KMS-11 (cell line): ENCODE results near the gene GTSF1L.

Source experiments
- H2AFZ ChIP-seq: fragments of 200-600 bp; sonication (generic); 2 replicates; pipeline ENCODE4 v1.6.1; 2016; ENCODE audit warnings: antibody characterized with exemption, mixed run types, low read depth
- H3K27ac ChIP-seq: fragments of 200-600 bp; sonication (generic); 2 replicates; pipeline ENCODE4 v1.6.1; 2016; ENCODE audit warnings: mild to moderate bottlenecking, mixed run types
- H3K27me3 ChIP-seq: fragments of 200-600 bp; sonication (generic); 2 replicates; pipeline ENCODE4 v1.6.1; 2017; ENCODE audit warnings: mild to moderate bottlenecking, low read depth, mixed run types, moderate library complexity; ENCODE audit not compliant: insufficient read depth
- H3K36me3 ChIP-seq: fragments of 200-600 bp; sonication (generic); 2 replicates; pipeline ENCODE4 v1.6.1; 2017; ENCODE audit warnings: mild to moderate bottlenecking, mixed run types; ENCODE audit not compliant: insufficient read depth
- H3K4me1 ChIP-seq: fragments of 200-600 bp; sonication (generic); 2 replicates; pipeline ENCODE4 v1.6.1; 2016; ENCODE audit warnings: mild to moderate bottlenecking, low read depth, mixed run types; ENCODE audit not compliant: poor library complexity, severe bottlenecking
- H3K4me2 ChIP-seq: fragments of 200-600 bp; sonication (generic); 2 replicates; pipeline ENCODE4 v1.7.0; 2016; ENCODE audit warnings: mild to moderate bottlenecking, mixed run types
- H3K4me3 ChIP-seq: fragments of 200-600 bp; sonication (generic); IDR thresholded peaks from 2 replicates; pipeline ENCODE4 v1.6.1; 2017; ENCODE audit warnings: low read depth, low read length, mixed read lengths; ENCODE audit not compliant: insufficient read depth
- H3K79me2 ChIP-seq: fragments of 200-600 bp; sonication (generic); 2 replicates; pipeline ENCODE4 v1.6.1; 2016; ENCODE audit warnings: low read depth, mixed run types; ENCODE audit not compliant: insufficient read depth
- H3K9ac ChIP-seq: fragments of 200-600 bp; sonication (generic); 2 replicates; pipeline ENCODE4 v1.6.1; 2016; ENCODE audit warnings: mild to moderate bottlenecking, mixed run types
- H4K20me1 ChIP-seq: fragments of 200-600 bp; sonication (generic); 2 replicates; pipeline ENCODE4 v1.6.1; 2016; ENCODE audit warnings: mild to moderate bottlenecking, mixed run types; ENCODE audit not compliant: insufficient read depth
- TF ChIP-seq, protein P1 (sequence below): fragments of 200-600 bp; sonication (generic); conservative IDR thresholded peaks from 2 replicates; pipeline ENCODE4 v1.6.1; 2017; ENCODE audit warnings: low read depth, mild to moderate bottlenecking, antibody characterized with exemption, low read length, moderate library complexity, mixed read lengths

The GTSF1L gene

DNA sequence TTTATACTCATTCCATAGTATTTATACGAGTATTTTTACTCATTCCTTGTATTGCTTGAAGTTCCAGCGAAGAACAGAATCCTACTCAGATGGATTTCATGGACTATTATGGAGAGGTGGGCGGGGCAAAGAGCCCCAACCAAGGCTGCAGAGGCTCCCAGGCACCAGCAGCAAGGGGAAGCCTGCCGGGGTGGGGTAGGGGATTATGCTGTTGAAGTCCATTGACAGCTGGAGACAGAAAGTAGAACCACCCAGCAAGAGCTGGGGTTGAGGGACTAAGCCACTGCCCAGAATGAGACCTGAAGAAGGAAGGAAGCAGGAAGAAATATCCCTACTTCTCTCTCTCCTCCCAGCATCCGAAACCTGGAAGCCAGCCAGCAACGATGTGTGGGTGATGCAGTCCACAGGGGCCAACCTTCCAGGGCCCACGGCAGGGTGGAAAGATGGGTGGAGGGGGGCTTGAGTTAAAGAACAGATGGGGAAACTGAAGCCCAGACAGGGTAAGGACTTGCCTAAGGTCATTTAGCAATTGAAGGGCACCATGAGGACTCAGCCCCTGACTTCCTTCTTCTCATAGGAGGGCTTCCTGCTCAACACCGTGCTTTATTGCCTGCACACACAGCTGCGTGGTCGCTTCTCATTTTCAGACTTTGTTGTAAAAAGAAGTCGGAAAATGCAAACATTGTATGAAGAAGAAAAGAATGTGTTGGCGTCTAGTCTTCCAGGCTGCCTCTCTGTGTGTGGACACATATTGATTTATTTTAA, 18.3 kb upstream of the GTSF1L start:
- H3K36me3 ChIP-seq, result no peaks in the 10 kb centered on the region
- H2AFZ ChIP-seq, result no peak overlapping the region
- no peaks in the 10 kb centered on the region for H4K20me1 ChIP-seq
- H3K27me3 ChIP-seq, result no peaks in the 10 kb centered on the region
- no peak overlapping the region for H3K4me2 ChIP-seq
- TF ChIP-seq, protein P1, sequence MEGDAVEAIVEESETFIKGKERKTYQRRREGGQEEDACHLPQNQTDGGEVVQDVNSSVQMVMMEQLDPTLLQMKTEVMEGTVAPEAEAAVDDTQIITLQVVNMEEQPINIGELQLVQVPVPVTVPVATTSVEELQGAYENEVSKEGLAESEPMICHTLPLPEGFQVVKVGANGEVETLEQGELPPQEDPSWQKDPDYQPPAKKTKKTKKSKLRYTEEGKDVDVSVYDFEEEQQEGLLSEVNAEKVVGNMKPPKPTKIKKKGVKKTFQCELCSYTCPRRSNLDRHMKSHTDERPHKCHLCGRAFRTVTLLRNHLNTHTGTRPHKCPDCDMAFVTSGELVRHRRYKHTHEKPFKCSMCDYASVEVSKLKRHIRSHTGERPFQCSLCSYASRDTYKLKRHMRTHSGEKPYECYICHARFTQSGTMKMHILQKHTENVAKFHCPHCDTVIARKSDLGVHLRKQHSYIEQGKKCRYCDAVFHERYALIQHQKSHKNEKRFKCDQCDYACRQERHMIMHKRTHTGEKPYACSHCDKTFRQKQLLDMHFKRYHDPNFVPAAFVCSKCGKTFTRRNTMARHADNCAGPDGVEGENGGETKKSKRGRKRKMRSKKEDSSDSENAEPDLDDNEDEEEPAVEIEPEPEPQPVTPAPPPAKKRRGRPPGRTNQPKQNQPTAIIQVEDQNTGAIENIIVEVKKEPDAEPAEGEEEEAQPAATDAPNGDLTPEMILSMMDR, result no peak
- H3K4me3 ChIP-seq, result no peak overlapping the region
- no peak overlapping the region for H3K9ac ChIP-seq
- peaks cover 21% of the 10 kb centered on the region for H3K4me1 ChIP-seq
- no peak overlapping the region for H3K27ac ChIP-seq
- H3K79me2 ChIP-seq, result no peaks in the 10 kb centered on the region

DNA sequence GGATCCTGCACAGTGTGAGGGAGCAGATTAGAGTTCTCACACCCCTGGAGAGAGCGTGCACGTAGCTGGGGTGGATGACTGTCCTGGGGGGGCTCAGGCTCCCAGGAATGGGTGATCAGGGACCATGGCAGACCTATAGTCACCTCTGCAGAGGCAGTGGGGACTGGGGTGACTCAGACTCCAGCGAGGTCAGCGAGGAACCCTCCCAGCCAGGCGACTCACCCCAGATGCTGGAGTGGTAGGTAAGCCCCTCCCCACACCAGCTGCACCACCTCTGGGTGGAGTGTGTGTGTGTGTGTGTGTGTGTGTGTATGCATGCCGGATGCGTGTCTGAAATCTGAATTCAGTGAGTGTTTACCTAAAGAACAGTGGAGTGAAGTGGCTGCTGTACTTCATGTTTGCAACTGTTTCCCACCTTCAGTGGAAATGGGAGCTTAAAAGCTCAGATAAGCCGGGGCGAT, 17.4 kb upstream of the GTSF1L start:
- Histone ChIP-seq H3K79me2 (no peaks in the 10 kb centered on the region), H3K9ac (no peak overlapping the region), H3K4me1 (peaks cover 11% of the 10 kb centered on the region), H3K4me2 (no peak overlapping the region), H3K27me3 (no peaks in the 10 kb centered on the region), H4K20me1 (no peaks in the 10 kb centered on the region), H3K36me3 (no peaks in the 10 kb centered on the region), H2AFZ (no peak overlapping the region), H3K27ac (no peak overlapping the region), H3K4me3 (no peak overlapping the region)
- TF ChIP-seq, protein P1, result no peak

DNA sequence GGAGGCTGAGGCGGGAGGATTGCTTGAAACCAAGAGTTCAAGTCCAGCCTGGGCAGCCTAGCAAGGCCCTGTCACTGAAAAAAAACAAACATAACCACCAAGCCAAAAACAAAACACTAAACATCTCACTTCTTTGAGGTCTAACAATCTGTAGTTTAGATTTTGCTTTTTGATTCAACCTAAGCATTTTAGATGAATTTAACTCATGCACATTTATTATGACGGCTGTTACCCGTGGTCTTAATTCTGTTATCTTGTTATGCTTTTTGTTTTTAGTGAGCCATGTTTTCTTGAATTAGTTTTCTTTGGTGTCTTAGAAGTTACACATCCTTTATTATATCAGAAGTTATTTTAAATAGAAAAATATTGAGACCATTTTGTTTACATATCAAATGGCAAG, 13.8 kb upstream of the GTSF1L start:
- no peaks in the 10 kb centered on the region for H3K27me3 ChIP-seq
- no peak overlapping the region for H3K4me3 ChIP-seq
- no peak overlapping the region for H3K4me2 ChIP-seq
- H3K27ac ChIP-seq, result no peak overlapping the region
- no peaks in the 10 kb centered on the region for H4K20me1 ChIP-seq
- peaks cover 8% of the 10 kb centered on the region for H3K4me1 ChIP-seq
- TF ChIP-seq, protein P1, result no peak
- H3K9ac ChIP-seq, result no peak overlapping the region
- no peaks in the 10 kb centered on the region for H3K79me2 ChIP-seq
- no peak overlapping the region for H2AFZ ChIP-seq
- H3K36me3 ChIP-seq, result no peaks in the 10 kb centered on the region

DNA sequence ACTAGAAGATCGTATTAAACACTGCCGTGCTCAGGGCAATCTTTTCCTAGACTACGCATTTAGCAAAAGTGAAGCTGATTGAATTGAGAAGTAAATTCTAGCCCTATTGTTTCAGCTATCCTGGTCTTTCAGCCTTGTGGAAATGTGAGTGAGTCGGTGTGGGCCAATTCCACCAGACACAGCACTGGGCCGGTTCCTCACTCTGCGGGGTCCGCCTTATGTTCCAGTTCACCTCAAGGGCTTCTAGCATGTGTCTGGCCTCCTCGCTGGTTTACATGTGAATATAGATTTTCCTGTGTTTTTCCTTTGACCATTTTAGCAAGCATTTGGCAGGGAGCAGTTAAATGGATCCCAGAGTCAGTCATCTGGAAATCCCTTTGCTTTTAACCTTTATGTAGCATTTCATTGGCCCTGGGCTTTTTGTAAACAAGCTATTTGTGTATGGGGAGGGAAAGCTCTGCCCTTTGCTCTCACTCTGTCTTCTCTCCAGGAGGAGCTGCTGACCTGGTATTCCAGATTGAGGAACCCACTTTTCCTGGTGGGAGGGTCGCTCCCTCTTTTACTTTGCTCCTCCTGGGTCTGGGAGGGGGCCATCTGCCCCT, 12.4 kb upstream of the GTSF1L start:
- TF ChIP-seq, protein P1, result no peak
- H2AFZ ChIP-seq, result no peak overlapping the region

More for the DNA sequence above, 12.4 kb upstream of the GTSF1L start:
- peaks cover 8% of the 10 kb centered on the region for H3K4me1 ChIP-seq
- H3K4me2 ChIP-seq, result no peak overlapping the region
- no peak overlapping the region for H3K27ac ChIP-seq
- no peaks in the 10 kb centered on the region for H3K36me3 ChIP-seq
- H3K9ac ChIP-seq, result no peak overlapping the region
- no peaks in the 10 kb centered on the region for H4K20me1 ChIP-seq
- H3K79me2 ChIP-seq, result no peaks in the 10 kb centered on the region
- no peak overlapping the region for H3K4me3 ChIP-seq
- no peaks in the 10 kb centered on the region for H3K27me3 ChIP-seq
